Measurements from ENCODE around the gene ZNF48. TPM values are rescaled to one million over a fixed set of nuclear protein-coding genes. Genes with fewer than 3 reads are reported as not detected.

Gene ZNF48
- total RNA-seq, 1 donor from 2014 or later: 5.0 TPM

GRCh38 chr16:30417529-30418349 lies 22.5 kb downstream of the ZNF48 start:
- TF ChIP-seq CTCF (IDR thresholded peaks at IDR 0.05; ENCODE audit: borderline replicate concordance): peak; percentile 52

GRCh38 chr16:30418350-30419181 lies 23.3 kb downstream of the ZNF48 start:
- DNase-seq: no peak
- no peaks in the 10 kb centered on the region for H3K27me3 ChIP-seq (ENCODE audit: low read depth)
- peak overlapping the region; percentile 92 for H3K27ac ChIP-seq (replicated peaks)
- H3K4me3 ChIP-seq: peak overlapping the region; percentile 77
- TF ChIP-seq CTCF (IDR thresholded peaks at IDR 0.05; ENCODE audit: borderline replicate concordance): no peak
- intact Hi-C loops (cut with micrococcal nuclease): no loop called here
- H3K4me1 ChIP-seq: peaks cover 15% of the 10 kb centered on the region
- peaks cover 27% of the 10 kb centered on the region for H3K36me3 ChIP-seq
- no peaks in the 10 kb centered on the region for H3K9me3 ChIP-seq (replicated peaks)

More at GRCh38 chr16:30417529-30418349, 22.5 kb downstream of the ZNF48 start:
- intact Hi-C loops (cut with micrococcal nuclease): no loop called here
- Histone ChIP-seq H3K4me3 (peak overlapping the region; percentile 77), H3K9me3 (replicated peaks) (no peaks in the 10 kb centered on the region), H3K27ac (replicated peaks) (peak overlapping the region; percentile 92), H3K4me1 (peaks cover 15% of the 10 kb centered on the region), H3K36me3 (peaks cover 21% of the 10 kb centered on the region), H3K27me3 (ENCODE audit: low read depth) (no peaks in the 10 kb centered on the region)
- DNase-seq: peak; percentile 85

- H3K36me3 ChIP-seq: peaks cover 38% of the 10 kb centered on the region
- TF ChIP-seq CTCF (IDR thresholded peaks at IDR 0.05; ENCODE audit: borderline replicate concordance): no peak
- intact Hi-C loops (cut with micrococcal nuclease): no loop called here
Observed at GRCh38 chr16:30421010-30421409, 25.8 kb downstream of the ZNF48 start.

GRCh38 chr16:30428055-30428454 lies 32.8 kb downstream of the ZNF48 start:
- intact Hi-C loops (cut with micrococcal nuclease): no loop called here
- no peak for DNase-seq
- no peak for TF ChIP-seq CTCF (IDR thresholded peaks at IDR 0.05; ENCODE audit: borderline replicate concordance)

More at GRCh38 chr16:30421010-30421409, 25.8 kb downstream of the ZNF48 start:
- Histone ChIP-seq H3K9me3 (replicated peaks) (no peaks in the 10 kb centered on the region), H3K4me3 (no peak overlapping the region), H3K27ac (replicated peaks) (no peak overlapping the region), H3K4me1 (peaks cover 15% of the 10 kb centered on the region), H3K27me3 (ENCODE audit: low read depth) (no peaks in the 10 kb centered on the region)
- DNase-seq: no peak

GRCh38 chr16:30429418-30429677 lies 34.1 kb downstream of the ZNF48 start:
- intact Hi-C loops (cut with micrococcal nuclease): no loop called here
- no peak for TF ChIP-seq CTCF (IDR thresholded peaks at IDR 0.05; ENCODE audit: borderline replicate concordance)
- H3K4me3 ChIP-seq: peak overlapping the region; percentile 88
- H3K36me3 ChIP-seq: peaks cover 15% of the 10 kb centered on the region
- no peaks in the 10 kb centered on the region for H3K9me3 ChIP-seq (replicated peaks)
- no peaks in the 10 kb centered on the region for H3K27me3 ChIP-seq (ENCODE audit: low read depth)
- peaks cover 20% of the 10 kb centered on the region for H3K4me1 ChIP-seq
- DNase-seq: no peak
- peak overlapping the region; percentile 82 for H3K27ac ChIP-seq (replicated peaks)

More at GRCh38 chr16:30428055-30428454, 32.8 kb downstream of the ZNF48 start:
- no peaks in the 10 kb centered on the region for H3K9me3 ChIP-seq (replicated peaks)
- H3K27me3 ChIP-seq (ENCODE audit: low read depth): no peaks in the 10 kb centered on the region
- no peak overlapping the region for H3K4me3 ChIP-seq
- peaks cover 28% of the 10 kb centered on the region for H3K36me3 ChIP-seq
- peaks cover 20% of the 10 kb centered on the region for H3K4me1 ChIP-seq
- H3K27ac ChIP-seq (replicated peaks): no peak overlapping the region

All from left ventricle myocardium inferior (tissue), 1 donor.